Ascending aorta (tissue), 2 donors: Measurements from ENCODE around the gene KDM8. TPM values are rescaled to one million over a fixed set of nuclear protein-coding genes. Genes with fewer than 3 reads are reported as not detected.

ENCODE experiments used
- DNase-seq, 2 donors: peaks; one replicate each; pipeline ENCODE4 v3.0.0-alpha.2; 2019; ENCODE audit warnings: low spot score in 2 of 2
- H3K27ac ChIP-seq, 2 donors: fragments of 200-600 bp; sonication (generic); one replicate each; pipeline ENCODE4 v1.5.1; 2016 to 2017; ENCODE audit warnings: mild to moderate bottlenecking in 1 of 2
- H3K27me3 ChIP-seq: fragments of 200-600 bp; sonication (generic); one replicate; pipeline ENCODE4 v1.5.1; 2017
- H3K36me3 ChIP-seq, 2 donors: fragments of 200-600 bp; sonication (generic); one replicate each; pipeline ENCODE4 v1.5.1; 2016
- H3K4me1 ChIP-seq, 2 donors: fragments of 200-600 bp; sonication (generic); one replicate each; pipeline ENCODE4 v1.5.1; 2016 to 2017; ENCODE audit warnings: mild to moderate bottlenecking in 1 of 2
- H3K4me3 ChIP-seq, 2 donors: fragments of 200-600 bp; sonication (generic); one replicate each; pipeline ENCODE4 v1.5.1; 2016 to 2017; ENCODE audit warnings: mild to moderate bottlenecking in 1 of 2
- H3K9me3 ChIP-seq, 2 donors: fragments of 200-600 bp; sonication (generic); one replicate each; pipeline ENCODE4 v1.5.1; 2016
- CTCF ChIP-seq, 3 experiments: fragments of 200-600 bp in 2 of 3; fragments of 450-650 bp in 1 of 3; sonication (generic) in 2 of 3; IDR thresholded peaks; one replicate each; pipeline ENCODE4 v1.5.1; 2016 to 2019; ENCODE audit warnings: antibody characterized with exemption in 3 of 3, mild to moderate bottlenecking in 1 of 3, moderate library complexity in 1 of 3
- intact Hi-C: fragments of 100-400 bp; cut with DNase I; formaldehyde crosslinking; loops from one replicate; pipeline ENCODE4 v1.15.1; 2023
- total RNA-seq: library from RNA; depleted of rRNA; stranded (reverse); fragments of >200 nt; gene quantifications from one replicate; pipeline ENCODE4 v1.1.0, GENCODE V29; 2016

The KDM8 gene
- total RNA-seq, 1 donor from 2014 or later = 55.5 TPM

- no peak for TF ChIP-seq CTCF (IDR thresholded peaks at IDR 0.05)
- peaks cover 5 to 8% of the 10 kb centered on the region in 2 donors for H3K36me3 ChIP-seq
- no peaks in the 10 kb centered on the region for H3K27me3 ChIP-seq
- no peak overlapping the region for H3K27ac ChIP-seq
- no peak for DNase-seq
- peaks cover 0 to 4% of the 10 kb centered on the region in 2 donors for H3K4me1 ChIP-seq
- no peak overlapping the region for H3K4me3 ChIP-seq
- H3K9me3 ChIP-seq = no peaks in the 10 kb centered on the region
- intact Hi-C loops = no loop called here
These were observed 15.4 kb downstream of the KDM8 start for GRCh38 chr16:27218756-27219155.

- Histone ChIP-seq H3K27ac (no peak overlapping the region), H3K4me3 (no peak overlapping the region), H3K36me3 (peaks cover 7 to 12% of the 10 kb centered on the region in 2 donors), H3K9me3 (no peaks in the 10 kb centered on the region), H3K27me3 (no peaks in the 10 kb centered on the region), H3K4me1 (peaks cover 0 to 4% of the 10 kb centered on the region in 2 donors)
- no peak for DNase-seq
- intact Hi-C loops = no loop called here
- TF ChIP-seq CTCF (IDR thresholded peaks at IDR 0.05) = no peak
These were observed 15.8 kb downstream of the KDM8 start for GRCh38 chr16:27219161-27219560.

- Histone ChIP-seq H3K4me1 (peaks cover 0 to 4% of the 10 kb centered on the region in 2 donors), H3K4me3 (no peak overlapping the region), H3K36me3 (peaks cover 13 to 22% of the 10 kb centered on the region in 2 donors), H3K9me3 (no peaks in the 10 kb centered on the region), H3K27me3 (no peaks in the 10 kb centered on the region), H3K27ac (no peak overlapping the region)
- TF ChIP-seq CTCF (IDR thresholded peaks at IDR 0.05) = no peak
- no peak for DNase-seq
- intact Hi-C loops = no loop called here
These were observed 16.8 kb downstream of the KDM8 start for GRCh38 chr16:27220120-27220519.

- no peak for DNase-seq
- TF ChIP-seq CTCF (IDR thresholded peaks at IDR 0.05) = no peak
- Histone ChIP-seq H3K27ac (no peak overlapping the region), H3K36me3 (peaks cover 12 to 23% of the 10 kb centered on the region in 2 donors), H3K4me3 (no peak overlapping the region), H3K9me3 (no peaks in the 10 kb centered on the region), H3K27me3 (no peaks in the 10 kb centered on the region), H3K4me1 (peaks cover 0 to 4% of the 10 kb centered on the region in 2 donors)
- intact Hi-C loops = no loop called here
These were observed 17.2 kb downstream of the KDM8 start for GRCh38 chr16:27220527-27220926.

- Histone ChIP-seq H3K27me3 (no peaks in the 10 kb centered on the region), H3K27ac (no peak overlapping the region), H3K4me3 (no peak overlapping the region), H3K9me3 (no peaks in the 10 kb centered on the region), H3K36me3 (peaks cover 12 to 28% of the 10 kb centered on the region in 2 donors), H3K4me1 (peaks cover 0 to 4% of the 10 kb centered on the region in 2 donors)
- no peak for TF ChIP-seq CTCF (IDR thresholded peaks at IDR 0.05)
- intact Hi-C loops = no loop called here
- DNase-seq = no peak
These were observed 17.7 kb downstream of the KDM8 start for GRCh38 chr16:27220991-27221390.
